Heart left ventricle (tissue), 16 donors: ENCODE measurements around the gene PRPF6. TPM values are rescaled to one million over a fixed set of nuclear protein-coding genes. Genes with fewer than 3 reads are reported as not detected.

Source experiments
- ATAC-seq, 4 donors: fragments of 200-7000 bp; cut with Tn5 transposase; one replicate each; pipeline ENCODE4 v1.9.1; 2020 to 2022; ENCODE audit warnings: moderate library complexity in 4 of 4, mild to moderate bottlenecking in 3 of 4, moderate number of reproducible peaks in 1 of 4
- DNase-seq, 5 donors: peaks; one replicate each; pipeline ENCODE4 v3.0.0-alpha.2; 2020
- H3K27ac ChIP-seq, 12 donors: fragments of 200-600 bp; sonication (generic) in 4 of 12; one replicate each; pipeline versions ENCODE4 v1.5.0 to v1.8.0; 2016 to 2022; ENCODE audit warnings: mild to moderate bottlenecking in 2 of 12
- H3K27me3 ChIP-seq, 9 donors: fragments of 200-600 bp; sonication (generic) in 2 of 9; one replicate each; pipeline versions ENCODE4 v1.5.1 to v1.8.0; 2016 to 2022; ENCODE audit warnings: mild to moderate bottlenecking in 3 of 9
- H3K36me3 ChIP-seq, 9 donors: fragments of 200-600 bp; sonication (generic) in 2 of 9; one replicate each; pipeline versions ENCODE4 v1.5.0 to v1.8.0; 2018 to 2022; ENCODE audit warnings: mild to moderate bottlenecking in 2 of 9
- H3K4me1 ChIP-seq, 12 donors: fragments of 200-600 bp; sonication (generic) in 4 of 12; one replicate each; pipeline versions ENCODE4 v1.5.0 to v1.8.0; 2016 to 2022; ENCODE audit warnings: mild to moderate bottlenecking in 3 of 12
- H3K4me3 ChIP-seq, 12 donors: fragments of 200-600 bp; sonication (generic) in 4 of 12; one replicate each; pipeline versions ENCODE4 v1.5.0 to v1.8.0; 2017 to 2022; ENCODE audit warnings: mild to moderate bottlenecking in 9 of 12, moderate library complexity in 4 of 12
- H3K9me3 ChIP-seq, 12 donors: fragments of 200-600 bp; sonication (generic) in 4 of 12; one replicate each; pipeline versions ENCODE4 v1.5.0 to v1.8.0; 2016 to 2022; ENCODE audit warnings: mild to moderate bottlenecking in 1 of 12
- CTCF ChIP-seq, 12 donors: fragments of 200-600 bp; sonication (generic) in 4 of 12; IDR thresholded peaks; one replicate each; pipeline versions ENCODE4 v1.5.0 to v1.8.0; 2018 to 2022; ENCODE audit warnings: antibody characterized with exemption in 12 of 12, mild to moderate bottlenecking in 5 of 12
- POLR2A ChIP-seq, 2 donors: fragments of 450-650 bp; IDR thresholded peaks; one replicate each; pipeline ENCODE4 v1.6.1; 2017; ENCODE audit warnings: antibody characterized with exemption in 2 of 2, mild to moderate bottlenecking in 2 of 2, moderate library complexity in 2 of 2
- WGBS, 4 donors: extraction: QIAGEN DNeasy Blood & Tissue Kit in 2 of 4; methylation state at CpG; one replicate each; pipeline versions ENCODE4 v1.1.5 to v1.1.7; 2013 to 2018; 5-methylcytosine and 5-hydroxymethylcytosine counted together
- intact Hi-C, 10 donors: fragments of 100-400 bp; cut with DNase I; formaldehyde crosslinking; loops; one replicate each; pipeline versions ENCODE4 v1.11.1 to v1.14.2; 2022
- polyA plus RNA-seq, 2 donors: library from polyadenylated mRNA; stranded (reverse); fragments of 200-250 nt; gene quantifications; one replicate each; pipeline ENCODE4 v1.2.3, GENCODE V29; 2013
- total RNA-seq, 9 donors: library from RNA; depleted of rRNA in 2 of 9; stranded (reverse); fragments of >200 nt in 2 of 9; fragmentation: NEBNext Ultra II Directional in 3 of 9; extraction: Animal tissue kit (Norgen Biotek cat#: 25700) in 3 of 9; gene quantifications; one replicate each; pipeline versions ENCODE4 v1.1.0 to v1.2.4, GENCODE V29; 2016 to 2023
- donor health status: ischemic (EF 13 %, LVEDD 7.1; RV severe dilation, severe dysfunction).
- donor health status: healthy with polysubstance abuse.
- donor health status: DM: no; HTN: yes; CAD: no.
- donor health status: DM: no; HTN: no; CAD: no.
- donor health status: ischemic (EF 25% LVEDD 6.9; RV normal size, moderate dysfunction).
- donor health status: ischemic (EF 25% LVEDD 5.7; RV mildly dilated, moderate dysfunction).
- donor health status: healthy.
- donor health status: DM: yes; HTN: yes; CAD: no.
- donor health status: ischemic (EF 35%, LVEDD 5.7; RV mildly dilated, moderate dysfunction).
- donor health status: nonischemic (EF 11% LVEDD 7.7; RV severe dilation, severe dysfunction).
- donor health status: DM: yes; HTN: yes; CAD: no.
- donor health status: PGD.
- donor health status: ischemic (EF 29% LVEDD 5.4; RV normal size, mild dysfunction).
- donor health status: nonischemic (EF 23%, LVEDD 6.1; RV moderate dilation, normal function).

Gene PRPF6
- total and polyA plus RNA-seq, 11 donors, result 31.0 to 62.6 (median 47.6) TPM

GRCh38 chr20:64042054-64042781 lies 61.3 kb downstream of the PRPF6 start:
- intact Hi-C loops, result no loop called here
- 2 to 7% (median 3%) methylated on average over 20 to 55 of the region's 55 CpGs for WGBS, 4 donors
- Histone ChIP-seq H3K4me3 (peak overlapping the region; percentile 6 to 61 (median 46)), H3K27me3 (peaks cover 0 to 74% (median 48%) of the 10 kb centered on the region in 9 donors), H3K36me3 (peaks cover 0 to 10% (median 0%) of the 10 kb centered on the region in 9 donors), H3K4me1 (peaks cover 8 to 59% (median 35%) of the 10 kb centered on the region in 12 donors), H3K27ac (peak overlapping the region; percentile 60 to 93 (median 80)), H3K9me3 (no peaks in the 10 kb centered on the region)
- DNase-seq (no peak), ATAC-seq (no peak)
- TF ChIP-seq CTCF (IDR thresholded peaks at IDR 0.05), result no peak
- TF ChIP-seq POLR2A (IDR thresholded peaks at IDR 0.05), result no peak

- Histone ChIP-seq H3K36me3 (peaks cover 0 to 23% (median 8%) of the 10 kb centered on the region in 9 donors), H3K4me1 (peaks cover 6 to 55% (median 29%) of the 10 kb centered on the region in 12 donors), H3K9me3 (no peaks in the 10 kb centered on the region), H3K27ac (peak overlapping the region in 7 of 12 donors; percentile 39 to 90 (median 82)), H3K27me3 (peaks cover 0 to 71% (median 41%) of the 10 kb centered on the region in 9 donors), H3K4me3 (no peak overlapping the region)
- no peak for DNase-seq
- ATAC-seq, result no peak
- no peak for TF ChIP-seq CTCF (IDR thresholded peaks at IDR 0.05)
- no peak for TF ChIP-seq POLR2A (IDR thresholded peaks at IDR 0.05)
- intact Hi-C loops, result no loop called here
- 80 to 89% (median 86%) methylated on average over 9 of the region's 9 CpGs for WGBS, 4 donors
Measured at GRCh38 chr20:64043768-64044167, 62.8 kb downstream of the PRPF6 start.

- 51 to 67% (median 56%) methylated on average over 13 to 14 of the region's 14 CpGs for WGBS, 4 donors
- Histone ChIP-seq H3K4me3 (peak overlapping the region in 8 of 12 donors; percentile 28 to 91 (median 65)), H3K9me3 (no peaks in the 10 kb centered on the region), H3K27ac (peak overlapping the region; percentile 37 to 90 (median 78)), H3K36me3 (peaks cover 0 to 23% (median 8%) of the 10 kb centered on the region in 9 donors), H3K27me3 (peaks cover 0 to 71% (median 41%) of the 10 kb centered on the region in 9 donors), H3K4me1 (peaks cover 5 to 52% (median 23%) of the 10 kb centered on the region in 12 donors)
- ATAC-seq (peak; percentile 43 to 66 (median 56)), DNase-seq (peak in 3 of 5 donors; percentile 57 to 76 (median 69))
- intact Hi-C loops, result no loop called here
- TF ChIP-seq POLR2A (IDR thresholded peaks at IDR 0.05), result no peak
- no peak for TF ChIP-seq CTCF (IDR thresholded peaks at IDR 0.05)
Measured at GRCh38 chr20:64044484-64045247, 63.7 kb downstream of the PRPF6 start.
